Activated CD4-positive, alpha-beta T cell treated with anti-CD3 and anti-CD28 coated beads, Interleukin-2, amount 50 U/mL, for 4 hours (primary cell): ENCODE results near the gene DCAKD.

ENCODE experiments used
- DNase-seq, 2 experiments: peaks; one replicate each; pipeline ENCODE4 v3.0.0-alpha.2; 2020

DCAKD gene

DNA sequence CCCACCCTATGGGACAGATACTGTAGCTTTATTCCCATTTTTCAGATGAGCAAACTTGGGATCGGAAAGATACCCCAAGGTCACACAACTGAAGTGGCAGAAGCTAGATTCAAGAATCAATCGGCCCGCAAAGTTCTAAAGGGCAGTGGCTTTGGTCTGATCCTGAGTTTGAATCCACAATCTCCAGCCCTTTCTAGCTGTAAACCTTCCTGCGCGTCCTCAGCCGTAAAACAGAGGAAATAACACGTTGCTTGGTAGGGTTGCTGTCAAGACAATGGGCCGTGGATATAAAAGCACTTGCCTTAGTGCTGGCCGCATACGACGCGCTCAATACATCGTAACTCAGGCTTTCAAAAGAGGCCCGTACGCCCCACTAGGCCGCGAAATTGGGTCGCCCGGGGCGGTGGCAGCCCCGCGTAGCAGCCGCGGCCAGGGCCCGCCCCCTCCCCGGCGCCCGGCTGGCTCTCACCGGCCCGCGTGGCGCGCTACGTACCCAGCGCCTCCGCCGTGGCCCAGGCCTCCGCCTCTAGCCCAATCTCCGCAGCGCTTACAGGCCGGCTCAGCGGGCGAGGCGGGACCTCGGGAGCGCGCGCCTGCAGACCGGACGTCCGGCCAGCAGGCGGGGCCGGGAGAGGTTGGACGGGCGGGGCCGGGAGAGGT, at the start of gene DCAKD:
TSS of gene DCAKD (minus strand) at position 573 of the 660 bp plus-strand sequence. CDS start 16,747 bp downstream, outside the sequence.
- peak; percentile 78 to 82 for DNase-seq

GRCh38 chr17:45098869-45099616, 47.6 kb upstream of the DCAKD start:
- DNase-seq: peak; percentile 70 to 71

- DNase-seq: no peak
Measured at GRCh38 chr17:45098081-45098868, 46.8 kb upstream of the DCAKD start.

DNA sequence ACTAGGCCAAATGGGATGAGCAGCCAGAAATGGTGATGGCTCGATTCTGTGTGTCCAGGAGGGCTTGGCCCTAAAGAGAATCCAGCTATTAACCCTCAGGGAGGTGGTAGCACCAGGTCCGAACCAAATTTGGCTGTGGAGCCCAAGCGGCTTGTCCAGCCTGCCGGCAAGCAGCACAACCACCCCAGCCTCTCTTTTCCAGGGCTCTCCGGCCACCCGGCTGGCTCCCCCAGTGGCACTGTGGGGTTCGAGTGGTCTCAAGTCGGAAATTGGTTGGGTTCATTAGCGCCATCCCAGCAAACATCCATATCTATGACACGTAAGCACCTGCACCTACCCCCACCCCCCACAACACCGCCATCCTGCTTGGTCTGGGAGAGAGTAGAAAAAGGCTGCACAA, 45.5 kb upstream of the DCAKD start:
- DNase-seq: no peak

DNA sequence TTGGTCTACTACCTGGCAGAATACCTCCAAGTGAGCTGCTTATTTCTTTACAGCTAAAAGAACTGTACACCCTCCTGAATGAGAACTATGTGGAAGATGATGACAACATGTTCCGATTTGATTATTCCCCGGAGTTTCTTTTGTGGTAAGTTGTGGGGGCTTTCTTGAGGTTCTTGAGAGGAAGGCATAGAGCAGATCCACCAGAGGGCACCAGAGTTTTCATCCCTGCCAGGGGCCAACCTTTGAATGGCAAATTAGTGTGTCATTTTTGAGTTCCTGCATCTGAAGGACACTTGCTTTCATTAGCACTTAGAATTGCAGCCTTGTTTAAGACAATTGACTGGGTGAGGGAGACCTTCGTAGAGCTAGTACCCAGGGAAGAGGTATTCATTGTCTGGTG, 44.7 kb upstream of the DCAKD start:
- DNase-seq: no peak

DNA sequence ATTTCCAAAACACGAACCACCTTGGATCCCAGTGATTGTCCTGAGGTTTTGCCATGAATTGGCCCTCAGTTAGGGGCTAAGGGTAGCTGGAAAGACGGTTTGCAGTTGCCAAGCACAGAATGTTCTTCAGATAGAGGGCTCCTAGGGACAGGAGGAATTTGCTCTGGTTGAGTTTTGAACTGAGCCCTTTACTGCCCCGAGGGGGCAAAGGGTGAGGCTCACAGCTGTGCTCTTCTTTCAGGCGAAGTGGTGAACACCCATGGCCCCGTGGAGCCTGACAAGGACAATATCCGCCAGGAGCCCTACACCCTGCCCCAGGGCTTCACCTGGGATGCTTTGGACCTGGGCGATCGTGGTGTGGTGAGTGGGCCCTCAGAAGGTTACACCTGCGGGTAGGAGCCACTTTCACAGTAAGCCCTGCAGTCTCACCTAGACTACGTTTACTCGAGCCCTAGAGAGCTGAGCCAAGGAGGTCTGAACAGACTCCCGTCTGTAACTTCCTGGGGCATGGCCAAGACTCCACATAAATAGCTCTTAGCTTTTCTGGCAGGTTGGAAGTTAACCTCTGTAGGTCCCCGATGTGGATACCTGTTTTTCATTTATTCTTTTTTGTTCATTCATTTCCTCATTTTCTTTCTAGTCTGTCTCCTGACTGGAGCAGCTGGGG, 42.1 kb upstream of the DCAKD start:
- DNase-seq: no peak

- no peak for DNase-seq
Measured at GRCh38 chr17:45092911-45093430, 41.5 kb upstream of the DCAKD start.

- DNase-seq: no peak
Measured at GRCh38 chr17:45091778-45092425, 40.5 kb upstream of the DCAKD start.

- DNase-seq: no peak
Measured at GRCh38 chr17:45090711-45091110, 39.3 kb upstream of the DCAKD start.

- DNase-seq: no peak
Measured at GRCh38 chr17:45088741-45089140, 37.3 kb upstream of the DCAKD start.

DNA sequence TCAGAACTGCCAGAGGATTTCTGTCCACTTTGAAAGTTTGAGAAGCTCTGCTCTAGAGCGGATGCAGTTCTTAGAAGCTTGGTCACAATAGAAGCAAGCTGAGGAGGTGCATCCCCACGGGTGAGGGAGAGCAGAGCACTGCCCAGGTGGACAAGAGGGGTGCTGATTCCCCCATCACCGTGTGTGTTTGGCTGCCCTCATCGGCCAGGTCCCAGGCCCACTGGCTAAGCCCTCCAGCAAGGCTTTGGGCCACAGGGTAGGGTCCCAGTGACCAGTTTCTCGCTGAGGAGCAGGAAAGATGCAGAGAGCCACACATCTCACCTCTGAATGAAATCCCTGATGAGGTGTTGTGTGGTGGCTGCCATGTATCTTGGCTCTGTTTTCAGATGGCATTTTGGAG, 36.5 kb upstream of the DCAKD start:
- no peak for DNase-seq

- DNase-seq: no peak
Measured at GRCh38 chr17:45087504-45087975, 36.1 kb upstream of the DCAKD start.

DNA sequence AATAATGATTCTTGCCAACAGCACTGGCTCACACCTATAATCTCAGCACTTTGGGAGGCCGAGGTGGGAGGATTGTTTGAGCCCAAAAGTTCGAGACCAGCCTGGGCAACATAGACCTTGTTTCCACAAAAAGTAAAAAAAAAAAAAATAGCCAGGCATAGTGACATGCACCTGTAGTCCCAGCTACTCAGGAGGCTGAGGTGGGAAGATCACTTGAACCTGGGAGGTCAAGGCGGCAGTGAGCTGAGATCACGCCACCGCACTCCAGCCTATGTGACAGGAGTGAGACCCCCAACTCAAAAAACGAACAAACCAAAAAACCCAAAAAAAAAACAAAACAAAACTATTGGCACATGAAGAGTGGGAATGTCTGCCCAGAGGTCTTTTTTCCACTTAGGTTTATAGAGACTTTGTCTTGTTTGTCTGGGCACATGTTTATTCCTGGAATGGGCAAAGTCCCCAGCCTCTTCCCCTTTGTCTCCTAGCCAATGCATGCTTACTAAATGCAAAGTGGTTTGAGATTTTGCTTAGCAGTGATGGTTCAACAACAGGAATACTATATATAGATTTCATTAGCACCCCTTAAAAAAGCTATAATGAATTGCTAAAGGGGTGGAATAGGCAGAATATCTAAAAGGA, 35.6 kb upstream of the DCAKD start:
- DNase-seq: no peak

DNA sequence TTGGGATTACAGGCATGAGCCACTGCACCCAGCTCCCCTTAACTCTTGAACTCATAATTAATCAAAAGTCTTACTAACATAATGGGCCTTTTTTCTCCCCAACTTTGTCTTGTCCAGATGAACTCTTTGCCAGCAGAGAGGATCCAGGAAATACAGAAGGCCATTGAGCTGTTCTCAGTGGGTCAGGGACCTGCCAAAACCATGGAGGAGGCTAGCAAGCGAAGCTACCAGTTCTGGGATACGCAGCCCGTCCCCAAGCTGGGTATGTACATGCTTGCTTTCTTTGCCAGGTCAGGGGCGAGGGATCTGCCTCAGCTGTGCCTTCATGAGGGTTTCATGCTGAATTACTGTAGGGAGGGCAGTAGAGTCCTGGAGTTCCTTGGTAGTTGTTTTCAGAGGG, 35.0 kb upstream of the DCAKD start:
- no peak for DNase-seq

- DNase-seq: no peak
Measured at GRCh38 chr17:45081047-45081703, 29.7 kb upstream of the DCAKD start.

- no peak for DNase-seq
Measured at GRCh38 chr17:45077643-45078042, 26.2 kb upstream of the DCAKD start.

GRCh38 chr17:45073414-45074070, 22.1 kb upstream of the DCAKD start:
- no peak for DNase-seq

- no peak for DNase-seq
Measured at GRCh38 chr17:45070809-45071208, 19.4 kb upstream of the DCAKD start.

DNA sequence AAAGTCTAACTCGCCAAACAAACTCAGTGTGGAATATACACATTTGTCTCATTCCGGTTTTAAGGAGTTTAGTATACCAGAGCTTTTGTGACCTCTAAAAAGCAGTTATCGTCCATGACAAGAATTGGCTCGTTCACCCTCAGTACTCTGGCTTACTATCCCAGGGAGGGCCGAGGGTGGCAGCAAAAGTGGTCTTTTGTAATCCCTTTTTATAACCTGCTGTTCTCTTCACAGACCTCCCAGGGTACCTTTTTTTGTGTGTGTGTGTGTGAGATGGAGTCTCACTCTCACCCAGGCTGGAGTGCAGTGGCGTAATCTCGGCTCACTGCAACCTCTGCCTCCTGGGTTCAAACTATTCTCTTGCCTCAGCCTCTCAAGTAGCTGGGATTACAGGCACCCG, 18.6 kb upstream of the DCAKD start:
- DNase-seq: no peak

- no peak for DNase-seq
Measured at GRCh38 chr17:45067637-45068036, 16.2 kb upstream of the DCAKD start.

DNA sequence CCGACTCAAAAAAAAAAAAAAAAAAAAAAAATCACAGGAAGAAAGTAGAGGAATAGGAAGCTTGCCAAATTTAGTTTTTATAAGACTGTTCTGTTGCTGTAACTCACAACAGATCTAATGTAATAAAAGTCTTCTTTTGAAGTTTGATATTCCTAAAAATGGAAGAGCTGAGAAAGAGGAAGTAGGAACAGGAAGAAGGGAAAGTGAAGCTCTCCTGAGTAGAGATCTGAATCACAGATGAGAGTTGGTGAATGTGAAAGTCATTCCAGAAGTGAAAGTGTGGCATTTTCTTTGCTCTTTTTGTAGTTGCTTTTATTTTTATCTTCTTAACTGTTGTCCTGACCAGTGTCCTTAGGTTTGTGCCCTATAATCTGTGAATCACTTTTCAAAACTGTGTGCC, 11.8 kb upstream of the DCAKD start:
- no peak for DNase-seq
